Mesodermal cell (in vitro differentiated cells): ENCODE results near the gene PPT2.
"Not testable (repeated sequence)": the region's sequence is repeated elsewhere in the genome, so short reads cannot be mapped to it uniquely, and the experiment has no call there.

ENCODE experiments used
- H3K27ac ChIP-seq: 2 replicates; pipeline ENCODE4 v1.7.0; 2013; ENCODE audit warnings: mild to moderate bottlenecking, low read depth, low read length, moderate library complexity; ENCODE audit not compliant: severe bottlenecking
- H3K36me3 ChIP-seq: 2 replicates; pipeline ENCODE4 v1.7.1; 2013; ENCODE audit warnings: mild to moderate bottlenecking, low read length, moderate library complexity; ENCODE audit not compliant: control insufficient read depth, insufficient read depth
- H3K4me1 ChIP-seq: one replicate; pipeline ENCODE4 v1.7.1; 2013; ENCODE audit warnings: mild to moderate bottlenecking, low read length; ENCODE audit not compliant: insufficient read depth, control insufficient read depth, poor library complexity, severe bottlenecking
- H3K4me3 ChIP-seq: 2 replicates; pipeline ENCODE4 v1.7.0; 2013; ENCODE audit warnings: low read length, control low read depth, mild to moderate bottlenecking; ENCODE audit not compliant: insufficient read depth, poor library complexity, severe bottlenecking; ENCODE audit errors: extremely low read depth
- H3K9me3 ChIP-seq: 2 replicates; pipeline ENCODE4 v1.7.1; 2013; ENCODE audit warnings: mild to moderate bottlenecking, low read length, moderate library complexity; ENCODE audit not compliant: control insufficient read depth
- WGBS, 2 experiments: methylation state at CpG; one replicate each; pipeline ENCODE4 v1.1.5; 2013; ENCODE audit warnings: missing lambda C conversion rate in 2 of 2; ENCODE audit not compliant: insufficient coverage in 2 of 2; 5-methylcytosine and 5-hydroxymethylcytosine counted together

PPT2 gene

GRCh38 chr6:32144238-32144637 lies 9.7 kb upstream of the PPT2 start:
- not testable (repeated sequence) for H3K4me3 ChIP-seq, H3K36me3 ChIP-seq, H3K9me3 ChIP-seq, H3K27ac ChIP-seq
- no CpG with 5 or more reads among the region's 7 CpGs for WGBS, 2 experiments
- H3K4me1 ChIP-seq, result peaks cover 11% of the 10 kb centered on the region

- Histone ChIP-seq H3K36me3 (no peaks in the 10 kb centered on the region), H3K9me3 (no peaks in the 10 kb centered on the region), H3K4me3 (no peak overlapping the region), H3K27ac (peak overlapping the region; percentile 70), H3K4me1 (peaks cover 11% of the 10 kb centered on the region)
- 88 to 93% methylated on average over 1 of the region's 1 CpG for WGBS, 2 experiments
These were observed 7.7 kb upstream of the PPT2 start for GRCh38 chr6:32146287-32146686.

GRCh38 chr6:32146687-32147086 lies 7.3 kb upstream of the PPT2 start:
- Histone ChIP-seq H3K4me3 (no peak overlapping the region), H3K27ac (peak overlapping the region; percentile 70), H3K36me3 (no peaks in the 10 kb centered on the region), H3K9me3 (no peaks in the 10 kb centered on the region), H3K4me1 (peaks cover 11% of the 10 kb centered on the region)
- WGBS, 2 experiments, result 38 to 40% methylated on average over 4 of the region's 4 CpGs

GRCh38 chr6:32147401-32148132 lies 6.4 kb upstream of the PPT2 start:
- Histone ChIP-seq H3K27ac (no peak overlapping the region), H3K4me1 (peaks cover 19% of the 10 kb centered on the region), H3K9me3 (no peaks in the 10 kb centered on the region), H3K4me3 (no peak overlapping the region), H3K36me3 (no peaks in the 10 kb centered on the region)
- 96 to 100% methylated on average over 3 to 4 of the region's 4 CpGs for WGBS, 2 experiments

- H3K4me1 ChIP-seq, result peaks cover 22% of the 10 kb centered on the region
- H3K27ac ChIP-seq, result no peak overlapping the region
- H3K4me3 ChIP-seq, result no peak overlapping the region
- no peaks in the 10 kb centered on the region for H3K9me3 ChIP-seq
- no peaks in the 10 kb centered on the region for H3K36me3 ChIP-seq
- WGBS, 2 experiments, result 96% methylated on average over 23 to 25 of the region's 39 CpGs
These were observed 5.5 kb upstream of the PPT2 start for GRCh38 chr6:32148289-32149091.

- H3K4me3 ChIP-seq, result no peak overlapping the region
- no peaks in the 10 kb centered on the region for H3K9me3 ChIP-seq
- peaks cover 22% of the 10 kb centered on the region for H3K4me1 ChIP-seq
- H3K36me3 ChIP-seq, result no peaks in the 10 kb centered on the region
- 95 to 97% methylated on average over 39 to 40 of the region's 47 CpGs for WGBS, 2 experiments
- H3K27ac ChIP-seq, result no peak overlapping the region
These were observed 4.7 kb upstream of the PPT2 start for GRCh38 chr6:32149092-32149755.

- Histone ChIP-seq H3K4me1 (peaks cover 28% of the 10 kb centered on the region), H3K9me3 (no peaks in the 10 kb centered on the region), H3K4me3 (no peak overlapping the region), H3K36me3 (peaks cover under 1% of the 10 kb centered on the region), H3K27ac (no peak overlapping the region)
- WGBS, 2 experiments, result 70 to 72% methylated on average over 49 to 55 of the region's 55 CpGs
These were observed 3.7 kb upstream of the PPT2 start for GRCh38 chr6:32149932-32150870.

GRCh38 chr6:32151181-32151862 lies 2.6 kb upstream of the PPT2 start:
- Histone ChIP-seq H3K4me1 (peaks cover 29% of the 10 kb centered on the region), H3K36me3 (peaks cover 12% of the 10 kb centered on the region), H3K27ac (no peak overlapping the region), H3K9me3 (no peaks in the 10 kb centered on the region), H3K4me3 (peak overlapping the region; percentile 18)
- WGBS, 2 experiments, result 58% methylated on average over 4 to 7 of the region's 8 CpGs

- 22 to 33% methylated on average over 1 to 3 of the region's 24 CpGs for WGBS, 2 experiments
- H3K9me3 ChIP-seq, result no peaks in the 10 kb centered on the region
- peak within 1 kb of the TSS; percentile 95 for H3K4me3 ChIP-seq
- H3K36me3 ChIP-seq, result peaks cover 20% of the 10 kb centered on the region
- peak within 1 kb of the TSS; percentile 98 for H3K27ac ChIP-seq
- H3K4me1 ChIP-seq, result peaks cover 22% of the 10 kb centered on the region
These were observed 1.8 kb upstream of the PPT2 start, which contains the start of gene PRRT1 for GRCh38 chr6:32151863-32152768. PRRT1 (minus strand) TSS chr6:32151939; CDS start chr6:32151827, 112 bp downstream.
